ENCODE measurements around the gene NCAN. TPM values are rescaled to one million over a fixed set of nuclear protein-coding genes. Genes with fewer than 3 reads are reported as not detected.
"Not testable (repeated sequence)": the region's sequence is repeated elsewhere in the genome, so short reads cannot be mapped to it uniquely, and the experiment has no call there.

The NCAN gene
- polyA plus RNA-seq, 1 donor from 2014 or later = 52.1 TPM

- Histone ChIP-seq H3K9me3 (ENCODE audit: low read length) (no peaks in the 10 kb centered on the region), H2AFZ (ENCODE audit: low read depth, low read length) (no peak overlapping the region), H3K9ac (ENCODE audit: low read length) (no peak overlapping the region), H3K27ac (ENCODE audit: low read length) (no peak overlapping the region), H3K4me3 (ENCODE audit: low read length) (no peak overlapping the region), H3K36me3 (ENCODE audit: insufficient read depth, low read length) (peaks cover 4% of the 10 kb centered on the region), H3K27me3 (ENCODE audit: insufficient read depth, low read depth, low read length) (no peaks in the 10 kb centered on the region), H3K79me2 (replicated peaks; ENCODE audit: insufficient read depth, low read length) (peaks cover 16% of the 10 kb centered on the region), H3F3A (ENCODE audit: insufficient read depth, low read length, poor library complexity, severe bottlenecking) (no peaks in the 10 kb centered on the region), H4K20me1 (ENCODE audit: insufficient read depth) (no peaks in the 10 kb centered on the region), H3K9me2 (ENCODE audit: insufficient read depth, low read length) (no peaks in the 10 kb centered on the region), H3K4me2 (ENCODE audit: low read length) (no peak overlapping the region)
- no peak for TF ChIP-seq RAD21 (conservative IDR thresholded peaks at IDR 0.05)
- TF ChIP-seq POLR2AphosphoS5 (IDR thresholded peaks at IDR 0.05) = no peak
- TF ChIP-seq, protein P1, sequence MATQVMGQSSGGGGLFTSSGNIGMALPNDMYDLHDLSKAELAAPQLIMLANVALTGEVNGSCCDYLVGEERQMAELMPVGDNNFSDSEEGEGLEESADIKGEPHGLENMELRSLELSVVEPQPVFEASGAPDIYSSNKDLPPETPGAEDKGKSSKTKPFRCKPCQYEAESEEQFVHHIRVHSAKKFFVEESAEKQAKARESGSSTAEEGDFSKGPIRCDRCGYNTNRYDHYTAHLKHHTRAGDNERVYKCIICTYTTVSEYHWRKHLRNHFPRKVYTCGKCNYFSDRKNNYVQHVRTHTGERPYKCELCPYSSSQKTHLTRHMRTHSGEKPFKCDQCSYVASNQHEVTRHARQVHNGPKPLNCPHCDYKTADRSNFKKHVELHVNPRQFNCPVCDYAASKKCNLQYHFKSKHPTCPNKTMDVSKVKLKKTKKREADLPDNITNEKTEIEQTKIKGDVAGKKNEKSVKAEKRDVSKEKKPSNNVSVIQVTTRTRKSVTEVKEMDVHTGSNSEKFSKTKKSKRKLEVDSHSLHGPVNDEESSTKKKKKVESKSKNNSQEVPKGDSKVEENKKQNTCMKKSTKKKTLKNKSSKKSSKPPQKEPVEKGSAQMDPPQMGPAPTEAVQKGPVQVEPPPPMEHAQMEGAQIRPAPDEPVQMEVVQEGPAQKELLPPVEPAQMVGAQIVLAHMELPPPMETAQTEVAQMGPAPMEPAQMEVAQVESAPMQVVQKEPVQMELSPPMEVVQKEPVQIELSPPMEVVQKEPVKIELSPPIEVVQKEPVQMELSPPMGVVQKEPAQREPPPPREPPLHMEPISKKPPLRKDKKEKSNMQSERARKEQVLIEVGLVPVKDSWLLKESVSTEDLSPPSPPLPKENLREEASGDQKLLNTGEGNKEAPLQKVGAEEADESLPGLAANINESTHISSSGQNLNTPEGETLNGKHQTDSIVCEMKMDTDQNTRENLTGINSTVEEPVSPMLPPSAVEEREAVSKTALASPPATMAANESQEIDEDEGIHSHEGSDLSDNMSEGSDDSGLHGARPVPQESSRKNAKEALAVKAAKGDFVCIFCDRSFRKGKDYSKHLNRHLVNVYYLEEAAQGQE (IDR thresholded peaks at IDR 0.05; ENCODE audit: borderline replicate concordance) = no peak
- no peak for TF ChIP-seq EP300 (conservative IDR thresholded peaks at IDR 0.05; ENCODE audit: poor library complexity, severe bottlenecking)
- no peak for TF ChIP-seq SMC3 (conservative IDR thresholded peaks at IDR 0.05; ENCODE audit: poor library complexity)
- no peak for TF ChIP-seq EZH2 (IDR thresholded peaks at IDR 0.05; ENCODE audit: borderline replicate concordance, insufficient read depth, low read length, poor library complexity, severe bottlenecking)
- TF ChIP-seq, protein P2, sequence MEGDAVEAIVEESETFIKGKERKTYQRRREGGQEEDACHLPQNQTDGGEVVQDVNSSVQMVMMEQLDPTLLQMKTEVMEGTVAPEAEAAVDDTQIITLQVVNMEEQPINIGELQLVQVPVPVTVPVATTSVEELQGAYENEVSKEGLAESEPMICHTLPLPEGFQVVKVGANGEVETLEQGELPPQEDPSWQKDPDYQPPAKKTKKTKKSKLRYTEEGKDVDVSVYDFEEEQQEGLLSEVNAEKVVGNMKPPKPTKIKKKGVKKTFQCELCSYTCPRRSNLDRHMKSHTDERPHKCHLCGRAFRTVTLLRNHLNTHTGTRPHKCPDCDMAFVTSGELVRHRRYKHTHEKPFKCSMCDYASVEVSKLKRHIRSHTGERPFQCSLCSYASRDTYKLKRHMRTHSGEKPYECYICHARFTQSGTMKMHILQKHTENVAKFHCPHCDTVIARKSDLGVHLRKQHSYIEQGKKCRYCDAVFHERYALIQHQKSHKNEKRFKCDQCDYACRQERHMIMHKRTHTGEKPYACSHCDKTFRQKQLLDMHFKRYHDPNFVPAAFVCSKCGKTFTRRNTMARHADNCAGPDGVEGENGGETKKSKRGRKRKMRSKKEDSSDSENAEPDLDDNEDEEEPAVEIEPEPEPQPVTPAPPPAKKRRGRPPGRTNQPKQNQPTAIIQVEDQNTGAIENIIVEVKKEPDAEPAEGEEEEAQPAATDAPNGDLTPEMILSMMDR (IDR thresholded peaks at IDR 0.05; ENCODE audit: poor library complexity, severe bottlenecking) = no peak
- TF ChIP-seq TAF1 (IDR thresholded peaks at IDR 0.05; ENCODE audit: low read depth) = no peak
- TF ChIP-seq MXI1 (conservative IDR thresholded peaks at IDR 0.05; ENCODE audit: poor library complexity, severe bottlenecking) = no peak
These were observed 7.2 kb downstream of the NCAN start for GRCh38 chr19:19218911-19219310.

GRCh38 chr19:19221000-19221399 lies 9.2 kb downstream of the NCAN start:
- H3K4me3 ChIP-seq (ENCODE audit: low read length); H3K79me2 ChIP-seq (replicated peaks; ENCODE audit: insufficient read depth, low read length); H3K9me3 ChIP-seq (ENCODE audit: low read length); H2AFZ ChIP-seq (ENCODE audit: low read depth, low read length); H3F3A ChIP-seq (ENCODE audit: insufficient read depth, low read length, poor library complexity, severe bottlenecking); H3K27me3 ChIP-seq (ENCODE audit: insufficient read depth, low read depth, low read length); H3K27ac ChIP-seq (ENCODE audit: low read length); H3K36me3 ChIP-seq (ENCODE audit: insufficient read depth, low read length); H3K4me2 ChIP-seq (ENCODE audit: low read length); H4K20me1 ChIP-seq (ENCODE audit: insufficient read depth); H3K9ac ChIP-seq (ENCODE audit: low read length); H3K9me2 ChIP-seq (ENCODE audit: insufficient read depth, low read length): not testable (repeated sequence)

GRCh38 chr19:19223060-19223459 lies 11.3 kb downstream of the NCAN start:
- no peak for TF ChIP-seq RAD21 (conservative IDR thresholded peaks at IDR 0.05)
- TF ChIP-seq POLR2AphosphoS5 (IDR thresholded peaks at IDR 0.05) = no peak
- TF ChIP-seq MXI1 (conservative IDR thresholded peaks at IDR 0.05; ENCODE audit: poor library complexity, severe bottlenecking) = no peak
- no peaks in the 10 kb centered on the region for H3K79me2 ChIP-seq (replicated peaks; ENCODE audit: insufficient read depth, low read length)
- H3K4me3 ChIP-seq (ENCODE audit: low read length) = no peak overlapping the region
- H3F3A ChIP-seq (ENCODE audit: insufficient read depth, low read length, poor library complexity, severe bottlenecking) = no peaks in the 10 kb centered on the region
- H3K4me2 ChIP-seq (ENCODE audit: low read length) = no peak overlapping the region
- H3K9me2 ChIP-seq (ENCODE audit: insufficient read depth, low read length) = no peaks in the 10 kb centered on the region
- no peaks in the 10 kb centered on the region for H4K20me1 ChIP-seq (ENCODE audit: insufficient read depth)
- H3K9ac ChIP-seq (ENCODE audit: low read length) = no peak overlapping the region
- no peak overlapping the region for H2AFZ ChIP-seq (ENCODE audit: low read depth, low read length)
- H3K9me3 ChIP-seq (ENCODE audit: low read length) = no peaks in the 10 kb centered on the region
- no peak overlapping the region for H3K27ac ChIP-seq (ENCODE audit: low read length)
- no peaks in the 10 kb centered on the region for H3K27me3 ChIP-seq (ENCODE audit: insufficient read depth, low read depth, low read length)
- peaks cover 6% of the 10 kb centered on the region for H3K36me3 ChIP-seq (ENCODE audit: insufficient read depth, low read length)

Measured in neural cell (in vitro differentiated cells).